Adipocyte (in vitro differentiated cells): Measurements from ENCODE around the gene HIBADH.

ENCODE experiments used
- DNase-seq: peaks from one replicate; pipeline ENCODE4 v3.0.0-alpha.2; 2015; ENCODE audit warnings: low read depth
- H3K27me3 ChIP-seq: replicated peaks from 2 replicates; pipeline ENCODE4 v1.7.0; 2013; ENCODE audit warnings: mild to moderate bottlenecking, low read length, moderate library complexity; ENCODE audit not compliant: control insufficient read depth, insufficient read depth
- H3K36me3 ChIP-seq: 2 replicates; pipeline ENCODE4 v1.7.0; 2013; ENCODE audit warnings: low read length, mild to moderate bottlenecking, moderate library complexity; ENCODE audit not compliant: control insufficient read depth, insufficient read depth, severe bottlenecking
- H3K4me1 ChIP-seq: 2 replicates; pipeline ENCODE4 v1.7.0; 2013; ENCODE audit warnings: mild to moderate bottlenecking, low read length, moderate library complexity; ENCODE audit not compliant: control insufficient read depth, insufficient read depth
- H3K4me3 ChIP-seq: 2 replicates; pipeline ENCODE4 v1.7.0; 2013; ENCODE audit warnings: mild to moderate bottlenecking, low read length, moderate library complexity
- H3K9ac ChIP-seq: 2 replicates; pipeline ENCODE4 v1.7.0; 2013; ENCODE audit warnings: mild to moderate bottlenecking, low read length, moderate library complexity
- H3K9me3 ChIP-seq: 2 replicates; pipeline ENCODE4 v1.7.0; 2013; ENCODE audit warnings: mild to moderate bottlenecking, low read length, moderate library complexity; ENCODE audit not compliant: control insufficient read depth

The HIBADH gene

GRCh38 chr7:27611059-27611458, 51.6 kb downstream of the HIBADH start:
- H3K4me3 ChIP-seq = no peak overlapping the region

GRCh38 chr7:27608776-27609495, 53.7 kb downstream of the HIBADH start:
- Histone ChIP-seq H3K4me1 (peaks cover 35% of the 10 kb centered on the region), H3K4me3 (no peak overlapping the region)
- DNase-seq = no peak

More at GRCh38 chr7:27611059-27611458, 51.6 kb downstream of the HIBADH start:
- H3K9me3 ChIP-seq = no peaks in the 10 kb centered on the region
- peak; percentile 72 for DNase-seq
- H3K36me3 ChIP-seq = peaks cover 3% of the 10 kb centered on the region
- peaks cover 26% of the 10 kb centered on the region for H3K4me1 ChIP-seq
- H3K9ac ChIP-seq = no peak overlapping the region
- H3K27me3 ChIP-seq = no peaks in the 10 kb centered on the region

GRCh38 chr7:27607210-27607606, 55.5 kb downstream of the HIBADH start:
- peaks cover 35% of the 10 kb centered on the region for H3K4me1 ChIP-seq
- H3K4me3 ChIP-seq = no peak overlapping the region
- no peaks in the 10 kb centered on the region for H3K36me3 ChIP-seq
- no peaks in the 10 kb centered on the region for H3K9me3 ChIP-seq
- H3K27me3 ChIP-seq = no peaks in the 10 kb centered on the region
- no peak for DNase-seq
- H3K9ac ChIP-seq = no peak overlapping the region

More at GRCh38 chr7:27608776-27609495, 53.7 kb downstream of the HIBADH start:
- no peaks in the 10 kb centered on the region for H3K27me3 ChIP-seq
- no peaks in the 10 kb centered on the region for H3K9me3 ChIP-seq
- no peaks in the 10 kb centered on the region for H3K36me3 ChIP-seq
- no peak overlapping the region for H3K9ac ChIP-seq

GRCh38 chr7:27606270-27607209, 56.1 kb downstream of the HIBADH start:
- Histone ChIP-seq H3K4me1 (peaks cover 35% of the 10 kb centered on the region), H3K9me3 (no peaks in the 10 kb centered on the region), H3K27me3 (no peaks in the 10 kb centered on the region), H3K9ac (peak overlapping the region; percentile 43), H3K4me3 (no peak overlapping the region), H3K36me3 (no peaks in the 10 kb centered on the region)
- DNase-seq = no peak

- no peaks in the 10 kb centered on the region for H3K36me3 ChIP-seq
- H3K27me3 ChIP-seq = no peaks in the 10 kb centered on the region
- no peaks in the 10 kb centered on the region for H3K9me3 ChIP-seq
- H3K4me1 ChIP-seq = peaks cover 30% of the 10 kb centered on the region
- peak; percentile 62 for DNase-seq
- H3K9ac ChIP-seq = peak overlapping the region; percentile 43
- peak overlapping the region; percentile 54 for H3K4me3 ChIP-seq
Measured at GRCh38 chr7:27605689-27606269, 56.9 kb downstream of the HIBADH start.

- no peak for DNase-seq
- peaks cover 30% of the 10 kb centered on the region for H3K4me1 ChIP-seq
- H3K9me3 ChIP-seq = no peaks in the 10 kb centered on the region
- H3K4me3 ChIP-seq = peak overlapping the region; percentile 54
- no peaks in the 10 kb centered on the region for H3K36me3 ChIP-seq
- H3K27me3 ChIP-seq = no peaks in the 10 kb centered on the region
- H3K9ac ChIP-seq = no peak overlapping the region
Measured at GRCh38 chr7:27605283-27605682, 57.4 kb downstream of the HIBADH start.

GRCh38 chr7:27603813-27604212, 58.9 kb downstream of the HIBADH start:
- H3K4me1 ChIP-seq = peaks cover 34% of the 10 kb centered on the region

GRCh38 chr7:27602766-27603165, 59.9 kb downstream of the HIBADH start:
- Histone ChIP-seq H3K9me3 (no peaks in the 10 kb centered on the region), H3K36me3 (no peaks in the 10 kb centered on the region), H3K9ac (no peak overlapping the region), H3K27me3 (no peaks in the 10 kb centered on the region), H3K4me1 (peaks cover 34% of the 10 kb centered on the region), H3K4me3 (no peak overlapping the region)
- DNase-seq = no peak

More at GRCh38 chr7:27603813-27604212, 58.9 kb downstream of the HIBADH start:
- Histone ChIP-seq H3K36me3 (no peaks in the 10 kb centered on the region), H3K27me3 (no peaks in the 10 kb centered on the region), H3K4me3 (no peak overlapping the region), H3K9me3 (no peaks in the 10 kb centered on the region), H3K9ac (no peak overlapping the region)
- DNase-seq = no peak

- no peaks in the 10 kb centered on the region for H3K36me3 ChIP-seq
- H3K4me1 ChIP-seq = peaks cover 24% of the 10 kb centered on the region
- H3K9me3 ChIP-seq = no peaks in the 10 kb centered on the region
- H3K9ac ChIP-seq = no peak overlapping the region
- DNase-seq = no peak
- H3K4me3 ChIP-seq = no peak overlapping the region
- no peaks in the 10 kb centered on the region for H3K27me3 ChIP-seq
Measured at GRCh38 chr7:27601217-27601616, 61.5 kb downstream of the HIBADH start.

- Histone ChIP-seq H3K9me3 (no peaks in the 10 kb centered on the region), H3K4me3 (no peak overlapping the region), H3K9ac (no peak overlapping the region), H3K27me3 (no peaks in the 10 kb centered on the region), H3K4me1 (peaks cover 19% of the 10 kb centered on the region), H3K36me3 (no peaks in the 10 kb centered on the region)
- DNase-seq = no peak
Measured at GRCh38 chr7:27600247-27600646, 62.4 kb downstream of the HIBADH start.

GRCh38 chr7:27595009-27595408, 67.7 kb downstream of the HIBADH start:
- H3K27me3 ChIP-seq = no peaks in the 10 kb centered on the region
- no peak for DNase-seq
- H3K9ac ChIP-seq = no peak overlapping the region
- peaks cover 5% of the 10 kb centered on the region for H3K36me3 ChIP-seq
- H3K4me1 ChIP-seq = peaks cover 2% of the 10 kb centered on the region
- H3K4me3 ChIP-seq = no peak overlapping the region
- H3K9me3 ChIP-seq = no peaks in the 10 kb centered on the region
